Cardiac fibroblast (primary cell): ENCODE results near the gene KRT6B.
"Not testable (repeated sequence)": the region's sequence is repeated elsewhere in the genome, so short reads cannot be mapped to it uniquely, and the experiment has no call there.

Source experiments
- DNase-seq, 2 donors: peaks; one replicate each; pipeline versions ENCODE4 v3.0.0 to v3.0.0-alpha.2; 2010; ENCODE audit warnings: low read depth in 2 of 2
- H3K4me3 ChIP-seq, 2 donors: replicated peaks in 1 of 2; 1 replicate in 1 of 2; 2 replicates in 1 of 2; pipeline ENCODE4 v1.5.1; 2011; ENCODE audit warnings: low read depth in 2 of 2, low read length in 2 of 2, mild to moderate bottlenecking in 2 of 2, moderate library complexity in 1 of 2
- CTCF ChIP-seq: IDR thresholded peaks from one replicate; pipeline ENCODE4 v1.5.1; 2011; ENCODE audit warnings: low read depth, mild to moderate bottlenecking, low read length, inconsistent platforms

KRT6B gene

GRCh38 chr12:52496054-52496453 is 44.1 kb upstream of the KRT6B start:
- DNase-seq = peak in 1 of 2 donors; percentile 51
- no peak for TF ChIP-seq CTCF
- no peak overlapping the region for H3K4me3 ChIP-seq

DNA sequence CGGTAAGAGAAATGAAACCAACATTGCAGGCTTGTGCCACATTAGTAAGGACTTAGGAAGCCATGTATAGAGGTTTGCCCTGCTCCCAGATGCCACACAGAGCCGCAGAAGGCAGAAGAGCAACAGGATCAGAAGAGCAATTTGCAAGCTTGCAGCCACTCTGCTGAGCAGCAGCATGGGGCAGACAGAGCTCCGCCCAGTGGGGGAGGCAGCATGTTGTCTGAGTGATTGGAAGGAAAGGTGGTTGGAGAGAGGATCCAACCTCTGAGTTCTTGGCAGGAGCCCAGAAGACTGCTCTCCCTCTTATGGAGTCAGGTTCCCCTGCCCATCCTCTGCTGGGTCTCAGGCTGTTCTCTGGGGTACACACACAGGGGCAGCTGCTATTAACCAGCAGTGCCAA is 43.4 kb upstream of the KRT6B start:
- H3K4me3 ChIP-seq = no peak overlapping the region
- TF ChIP-seq CTCF = no peak
- DNase-seq = peak; percentile 49 to 67

DNA sequence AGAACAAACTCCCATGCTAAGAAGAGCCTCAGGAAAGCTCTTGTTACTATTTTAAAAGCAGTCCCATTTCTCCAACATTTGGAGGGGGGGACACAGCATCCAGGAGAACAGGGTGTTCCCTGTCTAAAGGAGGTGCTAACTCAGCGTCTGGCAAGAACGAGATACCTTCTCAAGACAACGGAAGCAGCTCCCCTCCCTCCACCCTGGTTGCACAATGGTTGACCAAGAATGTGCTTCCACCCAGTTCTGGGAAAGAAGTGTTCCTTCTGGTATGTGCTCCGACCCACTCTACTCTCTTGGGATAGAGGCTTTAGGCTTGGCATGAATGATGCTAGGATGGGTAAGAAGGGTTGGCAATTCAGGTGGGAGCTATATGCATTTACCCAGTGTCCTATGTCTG is 42.6 kb upstream of the KRT6B start:
- no peak for TF ChIP-seq CTCF
- H3K4me3 ChIP-seq = no peak overlapping the region
- DNase-seq = peak; percentile 92 to 95

- DNase-seq = peak in 1 of 2 donors; percentile 57
- no peak for TF ChIP-seq CTCF
- no peak overlapping the region for H3K4me3 ChIP-seq
Measured at GRCh38 chr12:52494100-52494499, 42.2 kb upstream of the KRT6B start.

- no peak within 1 kb of the TSS for H3K4me3 ChIP-seq
- DNase-seq = peak in 1 of 2 donors; percentile 44
- no peak for TF ChIP-seq CTCF
Measured at GRCh38 chr12:52493172-52493571, 41.2 kb upstream of the KRT6B start, which contains the start of gene KRT6A. Gene KRT6A (minus strand): TSS chr12:52493257. CDS start chr12:52493188, 69 bp downstream.

- DNase-seq, H3K4me3 ChIP-seq: not testable (repeated sequence)
Measured at GRCh38 chr12:52492405-52492804, 40.5 kb upstream of the KRT6B start.

DNA sequence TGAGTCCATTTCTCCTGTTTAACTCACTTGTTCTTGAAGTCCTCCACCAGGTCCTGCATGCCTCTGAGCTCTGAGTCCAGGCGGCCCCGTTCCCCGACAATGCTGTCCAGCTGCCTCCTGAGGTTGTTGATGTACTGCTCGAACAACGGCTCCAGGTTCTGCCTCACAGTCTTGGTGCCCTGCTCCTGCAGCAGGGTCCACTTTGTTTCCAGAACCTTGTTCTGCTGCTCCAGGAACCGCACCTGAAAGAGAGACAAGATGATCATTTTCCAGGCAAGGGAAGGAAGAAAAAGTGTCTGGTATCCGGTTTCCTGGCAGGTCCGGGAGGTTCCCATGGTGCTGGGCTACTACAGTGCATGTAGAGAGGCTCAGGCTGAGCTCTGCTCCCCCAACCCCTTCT is 39.5 kb upstream of the KRT6B start:
- DNase-seq, H3K4me3 ChIP-seq: not testable (repeated sequence)

- DNase-seq = no peak
- H3K4me3 ChIP-seq = no peak overlapping the region
- no peak for TF ChIP-seq CTCF
Measured at GRCh38 chr12:52488736-52489135, 36.8 kb upstream of the KRT6B start.

- not testable (repeated sequence) for DNase-seq, H3K4me3 ChIP-seq
Measured at GRCh38 chr12:52487744-52488443, 35.9 kb upstream of the KRT6B start.
